HFF-Myc (cell line): Measurements from ENCODE around the gene MAP2K7.

Experiments used
- DNase-seq: peaks from one replicate; pipeline ENCODE4 v3.0.0-alpha.2; 2011; ENCODE audit warnings: low read depth; ENCODE audit errors: extremely low read depth
- H3K4me3 ChIP-seq: replicated peaks from 2 replicates; pipeline ENCODE4 v1.5.1; 2011; ENCODE audit warnings: low read depth, mild to moderate bottlenecking, control low read depth, low read length
- CTCF ChIP-seq: IDR thresholded peaks from 2 replicates; pipeline ENCODE4 v1.5.1; 2012; ENCODE audit warnings: mild to moderate bottlenecking, low read depth, low read length, control low read depth; ENCODE audit errors: missing control alignments

MAP2K7 gene

GRCh38 chr19:7943444-7944176 is 39.9 kb downstream of the MAP2K7 start, which contains the start of gene TIMM44:
Gene TIMM44, minus strand, starts transcription at chr19:7943666. Its CDS starts 15 bp downstream, at chr19:7943651.
- TF ChIP-seq CTCF, result no peak
- DNase-seq, result peak; percentile 98
- peak within 1 kb of the TSS; percentile 96 for H3K4me3 ChIP-seq

GRCh38 chr19:7944177-7944761 is 40.6 kb downstream of the MAP2K7 start:
- DNase-seq, result peak; percentile 76
- TF ChIP-seq CTCF, result peak; percentile 81

GRCh38 chr19:7947939-7948338 is 44.3 kb downstream of the MAP2K7 start:
- DNase-seq, result no peak
- no peak overlapping the region for H3K4me3 ChIP-seq

More at GRCh38 chr19:7944177-7944761, 40.6 kb downstream of the MAP2K7 start:
- H3K4me3 ChIP-seq, result peak overlapping the region; percentile 96

GRCh38 chr19:7953060-7953459 is 49.4 kb downstream of the MAP2K7 start:
- TF ChIP-seq CTCF, result no peak
- DNase-seq, result no peak
- H3K4me3 ChIP-seq, result no peak overlapping the region

More at GRCh38 chr19:7947939-7948338, 44.3 kb downstream of the MAP2K7 start:
- no peak for TF ChIP-seq CTCF

- H3K4me3 ChIP-seq, result no peak overlapping the region
- DNase-seq, result no peak
- no peak for TF ChIP-seq CTCF
These were observed 49.9 kb downstream of the MAP2K7 start for GRCh38 chr19:7953576-7953975.

- no peak for DNase-seq
These were observed 52.0 kb downstream of the MAP2K7 start for GRCh38 chr19:7955696-7956095.

More at GRCh38 chr19:7955696-7956095, 52.0 kb downstream of the MAP2K7 start:
- no peak overlapping the region for H3K4me3 ChIP-seq
- TF ChIP-seq CTCF, result no peak
